HG03469 (cell line): Measurements from ENCODE around the gene RANBP3.
"Not testable (repeated sequence)": the region's sequence is repeated elsewhere in the genome, so short reads cannot be mapped to it uniquely, and the experiment has no call there.

Experiments
- ATAC-seq: cut with Tn5 transposase; IDR thresholded peaks from one replicate; pipeline ENCODE4 v1.9.1; 2021; ENCODE audit warnings: mild to moderate bottlenecking, moderate library complexity, moderate number of reproducible peaks; ENCODE audit not compliant: unreplicated experiment

RANBP3 gene

GRCh38 chr19:5966941-5967340 lies 11.0 kb downstream of the RANBP3 start:
- no peak for ATAC-seq

DNA sequence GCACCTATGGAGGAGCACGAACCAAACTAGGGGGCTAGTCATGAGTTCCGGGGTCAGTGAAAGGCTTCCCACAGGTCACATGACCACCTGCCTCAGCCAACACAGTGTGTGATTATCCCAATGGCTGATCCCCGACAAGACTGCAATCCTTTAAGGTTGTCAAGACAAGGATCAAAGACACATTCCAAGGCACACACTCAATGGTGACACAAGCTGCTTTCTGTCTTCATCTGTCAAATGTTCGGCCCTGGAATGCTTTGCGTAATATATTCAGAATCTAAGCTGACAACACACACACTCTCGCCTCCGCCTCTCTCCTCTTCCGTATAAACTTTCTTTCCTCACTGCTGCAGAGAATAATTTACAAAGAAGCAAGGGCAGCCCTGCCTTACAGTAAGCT lies 11.7 kb downstream of the RANBP3 start:
- ATAC-seq, result no peak

DNA sequence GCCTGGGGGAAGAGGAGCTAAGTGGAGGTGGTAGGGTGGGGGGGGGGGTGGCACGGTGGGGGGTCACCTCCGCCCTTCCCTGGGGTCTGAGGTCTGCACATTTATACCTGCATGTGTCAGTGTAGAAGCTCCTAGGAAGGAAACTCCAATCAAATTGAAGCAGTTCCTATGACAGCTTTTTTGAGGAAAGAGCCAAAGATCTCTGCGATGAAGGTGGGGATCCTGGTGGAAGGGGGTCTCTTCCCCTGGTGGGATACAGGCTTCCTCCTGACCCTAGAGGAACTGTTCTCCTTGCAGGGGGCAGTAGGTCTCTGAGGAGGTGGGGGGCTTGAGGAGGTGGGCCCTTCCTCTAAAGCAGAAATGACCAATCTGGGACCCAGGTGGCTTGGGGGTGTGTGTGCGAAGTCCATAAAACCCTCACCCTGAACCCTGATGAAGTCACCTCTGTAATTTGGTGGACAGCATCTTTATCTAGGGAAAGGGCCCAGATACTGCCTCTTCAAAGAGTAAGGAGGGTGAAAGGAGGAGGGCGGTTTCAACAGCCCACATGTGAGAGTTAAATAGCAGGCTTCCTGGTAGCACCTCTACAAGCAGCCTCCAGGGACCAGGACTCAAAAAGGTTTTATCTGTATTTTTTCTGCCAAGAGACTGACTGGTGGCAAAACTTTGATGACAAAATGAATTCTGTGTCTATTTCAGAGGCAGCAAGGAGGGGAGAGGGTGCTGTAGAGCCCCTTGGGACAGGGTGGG lies 12.9 kb downstream of the RANBP3 start:
- no peak for ATAC-seq

DNA sequence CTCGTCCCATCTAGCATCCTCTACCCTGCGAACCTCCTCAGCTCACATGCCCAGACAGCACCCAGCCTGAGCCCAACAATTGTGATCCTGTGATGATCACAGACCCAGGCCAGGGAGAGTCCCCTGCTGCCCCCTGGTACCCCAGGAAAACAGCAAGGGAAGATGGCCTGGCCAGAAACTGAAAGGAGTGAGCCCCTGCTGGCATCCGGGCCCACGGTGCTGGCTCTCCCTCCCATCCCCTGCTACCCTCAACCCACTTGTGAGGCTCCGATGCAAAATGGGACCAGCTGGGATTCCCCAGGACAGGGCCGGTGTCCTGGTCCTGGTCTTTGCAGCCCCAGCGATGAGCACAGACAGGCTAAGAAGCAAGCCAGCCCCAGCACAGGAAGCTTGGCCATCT lies 14.1 kb downstream of the RANBP3 start:
- ATAC-seq, result no peak

DNA sequence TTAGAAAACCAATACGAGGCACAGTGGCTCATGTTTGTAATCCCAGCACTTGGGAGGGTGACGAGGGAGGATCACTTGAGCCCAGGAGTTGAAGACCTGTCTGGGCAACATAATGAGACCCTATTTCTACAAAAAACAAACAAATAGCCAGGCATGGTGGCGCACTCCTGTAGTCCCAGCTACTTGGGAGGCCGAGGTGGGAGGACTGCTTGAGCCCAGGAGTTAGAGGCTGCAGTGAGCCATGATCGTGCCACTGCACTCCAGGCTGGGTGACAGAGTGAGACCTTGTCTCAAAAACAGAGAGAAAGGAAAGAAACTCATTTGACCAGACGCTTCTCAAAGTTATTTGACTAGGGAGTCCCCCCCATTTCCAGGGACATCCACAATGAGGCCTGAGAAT lies 14.7 kb downstream of the RANBP3 start:
- ATAC-seq, result not testable (repeated sequence)

- ATAC-seq, result no peak
Measured at GRCh38 chr19:5961969-5962945, 15.7 kb downstream of the RANBP3 start.

GRCh38 chr19:5961641-5961968 lies 16.3 kb downstream of the RANBP3 start:
- not testable (repeated sequence) for ATAC-seq

GRCh38 chr19:5960005-5961001 lies 17.6 kb downstream of the RANBP3 start:
- ATAC-seq, result no peak

GRCh38 chr19:5959260-5960004 lies 18.5 kb downstream of the RANBP3 start:
- ATAC-seq, result no peak

DNA sequence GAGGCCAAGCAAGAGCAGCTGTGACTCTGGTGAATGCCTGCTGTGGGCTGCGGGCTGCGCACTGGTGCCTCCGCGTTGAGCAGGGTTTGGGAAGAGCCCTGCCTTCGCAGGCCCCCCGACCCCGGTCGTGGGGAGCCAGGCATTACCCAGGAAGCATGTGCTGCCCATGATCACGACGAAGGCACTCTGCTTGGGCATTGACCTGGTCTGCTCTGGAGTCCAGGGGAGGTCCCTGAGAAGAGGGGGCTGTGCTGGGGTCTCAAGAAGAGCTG lies 19.2 kb downstream of the RANBP3 start:
- no peak for ATAC-seq

DNA sequence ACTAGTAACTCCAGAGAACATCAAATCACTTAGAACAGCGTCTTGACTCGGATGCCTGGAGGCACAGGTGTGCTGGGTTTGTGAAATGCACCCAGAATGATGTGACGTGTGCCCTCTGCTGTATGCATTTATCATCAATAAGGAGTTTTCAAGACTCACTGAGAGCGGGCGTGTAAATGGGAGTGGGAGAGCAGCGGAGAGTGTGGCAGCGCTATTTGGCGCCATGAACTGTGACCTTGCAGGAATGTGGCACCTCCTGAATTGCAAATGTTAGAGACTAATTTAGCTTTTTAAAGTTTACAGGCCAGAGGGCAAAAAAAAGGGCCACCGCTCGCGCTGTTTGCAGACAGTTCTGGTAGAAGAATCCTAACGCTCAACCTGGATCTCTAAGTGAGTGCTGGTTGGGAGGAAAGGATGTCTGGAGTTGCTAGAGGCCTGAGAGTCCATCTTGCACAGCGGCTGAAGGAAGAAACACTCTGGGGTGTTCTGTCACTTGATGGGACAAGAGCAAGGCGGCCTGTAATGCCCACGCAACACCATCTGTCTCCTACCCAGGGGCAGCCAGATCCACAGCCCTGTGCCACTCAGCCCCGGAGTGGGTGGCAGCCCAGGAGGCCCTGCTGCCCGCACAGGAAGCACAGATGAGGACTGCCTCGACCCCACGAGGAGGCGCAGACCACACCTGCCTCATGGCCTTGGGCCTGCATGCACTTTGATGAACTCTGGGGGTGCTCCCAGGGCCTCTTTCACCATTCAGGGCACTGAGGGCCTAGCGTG lies 19.7 kb downstream of the RANBP3 start:
- ATAC-seq, result no peak

GRCh38 chr19:5957170-5957569 lies 20.8 kb downstream of the RANBP3 start:
- ATAC-seq, result no peak

GRCh38 chr19:5956728-5957127 lies 21.2 kb downstream of the RANBP3 start:
- ATAC-seq, result no peak

GRCh38 chr19:5956323-5956722 lies 21.6 kb downstream of the RANBP3 start:
- ATAC-seq, result no peak

DNA sequence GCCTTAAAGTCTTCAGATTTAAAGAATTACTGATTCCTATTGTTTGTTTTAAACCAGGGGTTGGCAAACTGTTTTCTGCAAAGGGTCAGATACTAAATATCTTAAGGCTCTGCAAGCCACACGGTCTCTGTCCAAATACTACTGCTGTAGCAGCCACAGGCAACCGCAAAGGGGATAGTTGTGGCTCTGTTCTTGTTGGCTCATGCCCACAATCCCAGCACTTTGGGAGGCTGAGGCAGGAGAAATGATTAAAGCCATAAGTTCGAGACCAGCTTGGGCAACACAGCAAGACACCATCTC lies 22.4 kb downstream of the RANBP3 start:
- ATAC-seq, result no peak

- ATAC-seq, result no peak
Measured at GRCh38 chr19:5954293-5954692, 23.6 kb downstream of the RANBP3 start.

DNA sequence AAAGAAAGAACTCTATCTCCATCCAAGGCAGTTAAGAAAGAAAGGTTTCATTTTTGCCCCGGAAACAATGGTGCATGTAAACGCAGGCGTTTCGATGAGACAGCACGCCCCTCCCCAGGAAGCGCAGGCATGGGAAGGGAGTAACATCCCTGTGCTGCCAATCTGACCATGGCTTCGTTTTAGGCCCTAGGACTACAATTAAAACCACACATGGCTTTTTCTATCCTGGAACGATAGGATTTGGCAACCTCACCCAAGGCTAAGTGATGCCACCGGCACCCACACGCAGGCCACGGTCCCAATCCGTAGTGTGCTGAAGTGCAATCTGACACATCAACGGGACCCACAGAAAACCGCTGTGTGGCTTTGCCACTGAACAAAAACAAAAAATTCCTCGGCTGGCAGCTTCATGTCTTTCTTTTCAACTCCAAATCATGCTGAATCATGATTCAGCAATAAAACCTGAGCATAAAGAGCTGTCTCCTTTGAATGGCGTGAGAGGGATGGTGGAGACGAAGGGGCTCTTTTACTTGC lies 24.2 kb downstream of the RANBP3 start:
- no peak for ATAC-seq

GRCh38 chr19:5953030-5953589 lies 24.8 kb downstream of the RANBP3 start:
- no peak for ATAC-seq
